Measurements from ENCODE around the gene SMOC1. TPM values are rescaled to one million over a fixed set of nuclear protein-coding genes. Genes with fewer than 3 reads are reported as not detected.
A peak's percentile ranks its signal among the peaks of the same experiment; 100 is the strongest.

Gene SMOC1
- total RNA-seq, 1 experiment from 2014 or later, result not detected

DNA sequence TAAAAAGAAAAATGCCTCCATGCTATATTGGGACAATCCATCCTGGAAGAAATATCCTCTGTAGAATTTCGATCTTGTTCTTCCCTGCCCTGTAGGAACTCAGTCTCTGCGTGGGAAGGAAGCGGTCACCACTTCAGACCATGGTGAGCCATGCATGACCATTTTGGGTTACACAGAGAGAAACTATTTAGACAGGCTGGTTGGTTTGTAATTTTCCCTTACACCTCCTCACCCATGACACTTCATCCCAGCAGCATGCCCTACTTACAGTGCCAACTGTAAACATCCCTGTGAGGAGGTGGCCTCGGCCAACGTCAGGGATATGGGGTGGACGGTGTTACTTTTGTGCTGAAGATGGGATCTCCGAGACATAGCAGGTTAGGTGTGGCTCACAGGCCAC, 121.4 kb downstream of the SMOC1 start:
- Histone ChIP-seq H3K36me3 (ENCODE audit: low read depth, low read length) (no peaks in the 10 kb centered on the region), H3K79me2 (ENCODE audit: low read length) (no peaks in the 10 kb centered on the region), H3K4me2 (ENCODE audit: low read length) (no peak overlapping the region), H3K9me2 (replicated peaks; ENCODE audit: low read length) (no peaks in the 10 kb centered on the region), H3F3A (ENCODE audit: low read length, unreplicated experiment) (no peaks in the 10 kb centered on the region), H3K4me3 (ENCODE audit: low read length) (no peak overlapping the region), H2AFZ (ENCODE audit: low read length) (no peak overlapping the region), H3K9ac (ENCODE audit: low read length) (peak overlapping the region; percentile 25; the same call in 1 of the 2 replicates), H3K4me1 (ENCODE audit: insufficient read depth, low read length) (peaks cover 18% of the 10 kb centered on the region), H4K20me1 (ENCODE audit: low read length) (no peaks in the 10 kb centered on the region), H3K27ac (ENCODE audit: low read length) (peak overlapping the region; percentile 71), H3K9me3 (ENCODE audit: low read length) (no peaks in the 10 kb centered on the region), H3K27me3 (ENCODE audit: low read length) (peaks cover 61% of the 10 kb centered on the region)
- TF ChIP-seq, protein P1, sequence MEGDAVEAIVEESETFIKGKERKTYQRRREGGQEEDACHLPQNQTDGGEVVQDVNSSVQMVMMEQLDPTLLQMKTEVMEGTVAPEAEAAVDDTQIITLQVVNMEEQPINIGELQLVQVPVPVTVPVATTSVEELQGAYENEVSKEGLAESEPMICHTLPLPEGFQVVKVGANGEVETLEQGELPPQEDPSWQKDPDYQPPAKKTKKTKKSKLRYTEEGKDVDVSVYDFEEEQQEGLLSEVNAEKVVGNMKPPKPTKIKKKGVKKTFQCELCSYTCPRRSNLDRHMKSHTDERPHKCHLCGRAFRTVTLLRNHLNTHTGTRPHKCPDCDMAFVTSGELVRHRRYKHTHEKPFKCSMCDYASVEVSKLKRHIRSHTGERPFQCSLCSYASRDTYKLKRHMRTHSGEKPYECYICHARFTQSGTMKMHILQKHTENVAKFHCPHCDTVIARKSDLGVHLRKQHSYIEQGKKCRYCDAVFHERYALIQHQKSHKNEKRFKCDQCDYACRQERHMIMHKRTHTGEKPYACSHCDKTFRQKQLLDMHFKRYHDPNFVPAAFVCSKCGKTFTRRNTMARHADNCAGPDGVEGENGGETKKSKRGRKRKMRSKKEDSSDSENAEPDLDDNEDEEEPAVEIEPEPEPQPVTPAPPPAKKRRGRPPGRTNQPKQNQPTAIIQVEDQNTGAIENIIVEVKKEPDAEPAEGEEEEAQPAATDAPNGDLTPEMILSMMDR (conservative IDR thresholded peaks at IDR 0.05; ENCODE audit: low read depth, low read length), result no peak
- TF ChIP-seq EZH2phosphoT487 (IDR thresholded peaks at IDR 0.05; ENCODE audit: borderline replicate concordance, low read length), result no peak
- no peak for TF ChIP-seq EZH2 (IDR thresholded peaks at IDR 0.05; ENCODE audit: low read length, unreplicated experiment)
- no TSS peak for BruUV-seq (replicated peaks)
- no peak for ATAC-seq
- ChIA-PET CTCF (no interaction called here), POLR2A (ENCODE audit: unreplicated experiment) (no interaction called here)
- intact Hi-C loops (cut with micrococcal nuclease), result no loop called here
- no peak for DNase-seq

DNA sequence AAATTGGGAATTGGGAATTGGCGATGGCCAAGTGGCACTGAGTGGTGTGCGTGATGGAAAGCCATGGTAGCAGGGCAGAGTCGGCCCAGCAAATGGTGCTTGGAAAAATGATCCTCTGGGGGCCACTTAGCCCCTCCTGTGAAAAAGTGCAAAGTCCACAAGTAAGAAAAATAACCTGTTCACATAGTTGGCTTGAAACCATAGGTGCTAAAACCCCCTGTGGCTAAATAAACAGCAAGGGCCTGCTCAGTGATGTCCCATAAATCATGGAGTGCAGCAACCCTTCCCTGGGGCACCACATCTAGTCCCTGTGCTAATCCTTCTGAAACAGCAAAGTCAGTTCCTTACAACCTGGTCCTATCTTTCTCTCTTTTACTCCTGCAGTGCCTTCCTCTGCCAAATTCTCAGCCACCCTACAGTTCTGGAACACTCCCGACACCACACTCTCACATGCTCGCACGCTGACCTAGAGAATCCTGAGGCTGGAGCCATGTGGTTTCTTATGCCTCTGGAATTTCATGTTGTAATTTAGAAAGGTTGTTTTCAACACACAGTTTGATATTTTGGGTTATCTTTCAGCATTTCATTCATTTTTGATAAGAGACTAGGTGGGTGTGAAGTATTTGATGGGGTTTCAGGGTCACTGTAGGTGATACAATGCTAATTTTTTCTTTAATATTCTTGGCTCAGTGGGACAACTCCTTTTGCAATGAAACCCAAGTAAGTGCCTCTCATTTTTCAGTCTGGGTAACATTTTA, 123.6 kb downstream of the SMOC1 start:
- Histone ChIP-seq H3K4me1 (ENCODE audit: insufficient read depth, low read length) (peaks cover 18% of the 10 kb centered on the region), H3K27ac (ENCODE audit: low read length) (no peak overlapping the region)
- DNase-seq, result no peak

More for the DNA sequence above, 123.6 kb downstream of the SMOC1 start:
- H3K27me3 ChIP-seq (ENCODE audit: low read length), result peaks cover 72% of the 10 kb centered on the region
- no peak for TF ChIP-seq EZH2 (IDR thresholded peaks at IDR 0.05; ENCODE audit: low read length, unreplicated experiment)
- no peak for TF ChIP-seq EZH2phosphoT487 (IDR thresholded peaks at IDR 0.05; ENCODE audit: borderline replicate concordance, low read length)
- TF ChIP-seq, protein P1 (conservative IDR thresholded peaks at IDR 0.05; ENCODE audit: low read depth, low read length), result no peak
- ATAC-seq, result no peak
- POLR2A ChIA-PET (ENCODE audit: unreplicated experiment), result no interaction called here
- no peaks in the 10 kb centered on the region for H3K79me2 ChIP-seq (ENCODE audit: low read length)
- intact Hi-C loops (cut with micrococcal nuclease), result no loop called here
- H3K9me3 ChIP-seq (ENCODE audit: low read length), result no peaks in the 10 kb centered on the region
- H3K4me2 ChIP-seq (ENCODE audit: low read length), result no peak overlapping the region
- H3F3A ChIP-seq (ENCODE audit: low read length, unreplicated experiment), result no peaks in the 10 kb centered on the region
- H2AFZ ChIP-seq (ENCODE audit: low read length), result no peak overlapping the region
- no peaks in the 10 kb centered on the region for H4K20me1 ChIP-seq (ENCODE audit: low read length)
- CTCF ChIA-PET, result no interaction called here
- no peaks in the 10 kb centered on the region for H3K9me2 ChIP-seq (replicated peaks; ENCODE audit: low read length)
- H3K9ac ChIP-seq (ENCODE audit: low read length), result no peak overlapping the region
- BruUV-seq (replicated peaks), result no TSS peak
- H3K36me3 ChIP-seq (ENCODE audit: low read depth, low read length), result no peaks in the 10 kb centered on the region
- H3K4me3 ChIP-seq (ENCODE audit: low read length), result no peak overlapping the region

All from PC-3 (cell line).